Measurements from ENCODE around the gene GLG1.
"Not testable (repeated sequence)": the region's sequence is repeated elsewhere in the genome, so short reads cannot be mapped to it uniquely, and the experiment has no call there.

GRCh38 chr16:74546112-74546511 lies 60.8 kb downstream of the GLG1 start:
- not testable (repeated sequence) for TF ChIP-seq CTCF, POLR2A (IDR thresholded peaks at IDR 0.05)

Data from Peyer's patch (tissue), 4 donors.